IPS-11a (cell line): Measurements from ENCODE around the gene GARNL3.
A peak's percentile ranks its signal among the peaks of the same experiment; 100 is the strongest.

Experiments used
- H3K4me3 ChIP-seq: one replicate; pipeline ENCODE4 v1.5.1; 2013; ENCODE audit warnings: low read depth, low read length, control low read depth

Gene GARNL3, protein sequence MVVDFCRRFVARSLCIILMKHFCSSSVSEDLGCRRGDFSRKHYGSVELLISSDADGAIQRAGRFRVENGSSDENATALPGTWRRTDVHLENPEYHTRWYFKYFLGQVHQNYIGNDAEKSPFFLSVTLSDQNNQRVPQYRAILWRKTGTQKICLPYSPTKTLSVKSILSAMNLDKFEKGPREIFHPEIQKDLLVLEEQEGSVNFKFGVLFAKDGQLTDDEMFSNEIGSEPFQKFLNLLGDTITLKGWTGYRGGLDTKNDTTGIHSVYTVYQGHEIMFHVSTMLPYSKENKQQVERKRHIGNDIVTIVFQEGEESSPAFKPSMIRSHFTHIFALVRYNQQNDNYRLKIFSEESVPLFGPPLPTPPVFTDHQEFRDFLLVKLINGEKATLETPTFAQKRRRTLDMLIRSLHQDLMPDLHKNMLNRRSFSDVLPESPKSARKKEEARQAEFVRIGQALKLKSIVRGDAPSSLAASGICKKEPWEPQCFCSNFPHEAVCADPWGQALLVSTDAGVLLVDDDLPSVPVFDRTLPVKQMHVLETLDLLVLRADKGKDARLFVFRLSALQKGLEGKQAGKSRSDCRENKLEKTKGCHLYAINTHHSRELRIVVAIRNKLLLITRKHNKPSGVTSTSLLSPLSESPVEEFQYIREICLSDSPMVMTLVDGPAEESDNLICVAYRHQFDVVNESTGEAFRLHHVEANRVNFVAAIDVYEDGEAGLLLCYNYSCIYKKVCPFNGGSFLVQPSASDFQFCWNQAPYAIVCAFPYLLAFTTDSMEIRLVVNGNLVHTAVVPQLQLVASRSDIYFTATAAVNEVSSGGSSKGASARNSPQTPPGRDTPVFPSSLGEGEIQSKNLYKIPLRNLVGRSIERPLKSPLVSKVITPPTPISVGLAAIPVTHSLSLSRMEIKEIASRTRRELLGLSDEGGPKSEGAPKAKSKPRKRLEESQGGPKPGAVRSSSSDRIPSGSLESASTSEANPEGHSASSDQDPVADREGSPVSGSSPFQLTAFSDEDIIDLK

DNA sequence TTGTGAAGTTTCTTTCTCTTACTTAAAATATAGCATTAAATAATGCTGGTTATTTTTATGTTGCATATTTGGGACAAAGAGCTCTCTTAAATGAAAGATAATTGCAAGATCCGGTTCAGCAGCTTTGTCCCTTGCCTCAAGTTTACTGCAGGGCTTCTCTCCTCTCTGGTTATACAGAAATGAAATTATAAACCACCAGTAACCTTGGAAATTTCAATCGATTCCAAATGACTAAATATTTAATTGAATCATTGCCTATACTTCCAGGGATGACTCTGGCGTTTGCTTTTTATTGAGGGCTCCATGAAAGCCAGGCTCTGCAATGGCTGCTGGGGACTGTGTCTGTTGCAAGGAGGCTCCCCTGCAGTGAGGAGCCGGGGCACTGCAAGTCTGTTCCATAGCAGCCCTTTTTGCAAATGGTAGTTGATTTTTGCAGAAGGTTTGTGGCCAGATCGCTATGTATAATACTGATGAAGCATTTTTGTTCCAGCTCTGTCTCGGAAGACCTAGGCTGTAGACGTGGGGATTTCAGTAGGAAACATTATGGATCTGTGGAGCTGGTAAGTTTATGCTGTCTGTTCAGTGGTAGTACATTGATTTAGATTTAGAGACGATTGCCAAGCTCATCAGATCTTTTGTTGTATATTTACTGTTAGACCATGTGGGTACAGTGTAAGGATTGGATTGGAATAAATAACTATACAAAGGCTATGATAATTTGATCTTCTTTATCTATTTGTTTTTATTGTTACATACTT lies at the start of gene GARNL3:
Gene GARNL3 (plus strand): TSS at position 313 of the 758 bp plus-strand sequence. CDS start 104 bp downstream, at position 417.
- no peak within 1 kb of the TSS for H3K4me3 ChIP-seq

DNA sequence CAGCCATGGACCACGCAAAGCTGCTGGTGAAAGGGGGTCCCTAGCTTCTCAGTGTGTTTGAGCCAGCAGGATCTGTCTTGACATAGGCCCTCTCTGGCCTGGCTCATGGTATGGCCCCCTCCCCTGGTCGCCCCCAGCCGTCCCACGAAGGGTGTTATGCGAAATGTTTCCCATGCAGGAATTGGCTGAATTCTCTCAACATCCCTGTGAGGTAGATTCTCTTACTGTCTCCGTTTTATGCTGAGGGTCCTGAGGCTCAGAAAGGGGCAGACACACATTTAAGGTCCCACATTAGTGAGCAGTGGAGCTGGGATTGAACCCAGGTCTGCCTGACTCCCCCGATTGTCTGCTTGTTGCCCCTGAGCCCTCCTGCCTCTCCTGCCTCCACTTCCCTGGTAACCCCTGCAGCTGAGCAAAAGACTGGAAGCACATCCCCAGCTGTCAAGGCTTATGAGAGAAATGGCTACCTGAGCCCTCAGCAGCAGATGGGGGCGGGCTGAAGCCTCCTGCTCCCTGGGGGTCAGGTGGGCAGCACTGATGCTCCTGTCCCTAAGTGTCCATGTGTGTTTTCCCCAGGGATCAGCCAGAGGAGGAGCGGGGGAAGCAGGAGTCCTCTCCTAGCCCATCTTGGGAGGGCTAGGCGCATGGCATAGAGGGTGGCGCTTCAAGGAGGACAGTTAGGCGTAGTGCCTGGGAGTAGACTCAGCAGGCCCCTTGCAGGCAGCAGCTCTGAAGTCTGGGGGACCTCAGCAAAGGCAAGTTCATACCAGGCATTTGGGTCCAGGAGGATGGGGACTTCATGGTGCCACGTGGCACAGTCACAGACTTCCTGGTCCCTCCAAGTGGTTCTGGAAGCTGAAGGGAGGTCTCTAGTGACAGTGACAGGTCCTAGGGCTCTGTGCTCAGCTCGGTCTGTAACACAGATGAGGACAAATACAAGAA lies 49.0 kb upstream of the GARNL3 start:
- H3K4me3 ChIP-seq = no peak overlapping the region

DNA sequence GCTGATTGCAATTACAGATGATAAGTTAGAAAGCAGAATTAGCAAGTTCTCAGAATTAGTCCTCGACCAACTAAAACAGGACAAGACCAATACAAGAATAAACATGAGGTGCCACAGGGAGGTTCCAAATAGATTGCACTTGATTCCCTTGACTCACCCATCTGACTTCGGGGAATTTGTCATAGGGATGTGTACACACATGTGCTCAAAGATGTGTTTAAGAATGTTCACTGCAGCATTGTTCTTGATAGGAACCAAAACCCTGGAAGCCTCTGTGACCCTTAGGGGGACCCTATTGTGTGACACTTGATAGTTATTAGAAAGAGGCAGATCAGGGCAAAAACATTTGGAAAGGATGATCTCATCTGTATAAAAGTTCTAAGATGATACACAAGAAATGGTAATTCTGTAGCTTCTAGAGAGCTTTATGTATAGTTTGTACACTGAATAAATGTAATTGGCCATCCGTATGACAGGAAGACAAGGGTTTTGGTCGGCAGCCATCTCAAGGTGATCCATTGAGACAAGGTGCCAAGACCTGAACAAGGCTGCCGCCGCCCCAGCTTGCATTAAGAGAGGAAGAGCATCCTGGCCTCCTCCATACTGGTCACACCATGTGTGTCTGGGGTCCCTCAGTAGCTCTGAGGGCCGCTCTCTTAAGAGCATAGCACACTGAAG lies 48.2 kb upstream of the GARNL3 start:
- no peak overlapping the region for H3K4me3 ChIP-seq

DNA sequence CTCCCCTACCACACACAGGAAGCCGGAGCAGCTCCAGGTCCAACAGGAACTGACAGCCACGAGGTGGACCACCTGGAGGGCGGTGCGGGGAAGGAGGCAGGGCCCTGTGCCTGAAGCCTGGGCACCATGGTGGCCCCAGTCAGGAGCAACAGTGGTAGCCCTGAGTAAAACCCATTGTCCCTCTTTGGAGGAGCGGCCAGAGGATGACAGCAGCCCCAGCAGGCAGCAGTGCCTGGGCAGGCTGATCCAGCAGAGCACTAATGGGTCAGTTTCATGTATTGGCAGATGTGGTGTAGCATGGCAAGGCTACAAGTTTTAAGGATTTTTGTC lies 47.7 kb upstream of the GARNL3 start:
- H3K4me3 ChIP-seq = no peak overlapping the region

DNA sequence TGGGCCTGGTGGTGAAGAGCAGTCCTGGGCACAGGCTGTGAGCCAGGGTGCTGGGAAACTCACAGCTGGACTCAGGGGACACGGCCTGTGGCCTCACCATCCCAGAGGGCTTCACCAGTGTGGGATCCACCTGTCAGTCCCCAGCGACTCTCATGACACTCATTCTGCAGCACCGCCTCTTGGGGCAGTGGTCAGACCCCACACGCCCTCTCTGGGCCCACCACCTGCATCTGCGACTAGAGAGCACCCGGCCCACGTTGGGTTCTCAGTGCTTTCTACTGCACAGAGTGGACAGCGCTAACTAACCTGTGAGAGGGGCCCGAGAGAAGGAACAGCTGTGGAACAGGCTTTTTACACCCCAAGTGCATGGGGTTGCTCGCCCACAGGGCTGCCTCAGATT lies 45.8 kb upstream of the GARNL3 start:
- no peak overlapping the region for H3K4me3 ChIP-seq

DNA sequence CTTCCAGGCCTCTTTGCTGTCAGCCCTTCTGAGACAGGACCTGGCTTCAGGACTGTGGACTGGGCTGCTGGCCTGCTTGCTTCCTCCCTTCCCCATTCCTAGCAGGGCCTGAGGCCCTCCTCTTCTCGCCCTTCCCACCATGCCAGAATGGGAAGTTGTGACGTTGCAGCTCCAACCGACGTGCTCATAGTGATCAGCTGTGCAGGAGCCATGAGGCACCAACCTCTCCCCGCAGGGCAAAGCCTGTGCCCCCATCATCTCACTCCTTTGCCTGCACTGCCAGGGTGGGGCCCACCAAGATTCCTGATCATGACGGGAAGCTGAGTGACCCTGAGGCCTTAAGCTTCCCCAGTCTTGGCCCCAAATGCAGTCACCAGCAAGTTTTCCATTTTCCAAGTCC lies 45.1 kb upstream of the GARNL3 start:
- no peak overlapping the region for H3K4me3 ChIP-seq

DNA sequence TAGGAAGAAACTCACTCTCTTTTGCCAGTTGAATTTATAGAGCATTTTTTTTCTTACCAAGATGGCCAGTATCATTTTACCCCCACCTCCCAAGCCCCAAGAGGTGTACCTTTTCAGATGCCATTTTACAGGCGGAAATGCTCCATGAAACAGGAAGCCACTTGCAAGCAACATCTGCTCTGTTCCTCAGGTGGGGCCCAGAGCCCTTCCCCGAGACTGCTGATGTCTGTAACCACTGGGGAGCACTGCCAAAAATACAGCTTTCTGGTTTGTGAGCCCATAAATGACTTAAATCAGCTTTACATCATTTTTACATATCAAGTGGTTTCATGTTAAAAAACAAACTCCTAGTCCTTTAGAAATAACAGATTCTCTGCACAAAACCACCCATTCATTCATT lies 42.9 kb upstream of the GARNL3 start:
- H3K4me3 ChIP-seq = no peak overlapping the region

DNA sequence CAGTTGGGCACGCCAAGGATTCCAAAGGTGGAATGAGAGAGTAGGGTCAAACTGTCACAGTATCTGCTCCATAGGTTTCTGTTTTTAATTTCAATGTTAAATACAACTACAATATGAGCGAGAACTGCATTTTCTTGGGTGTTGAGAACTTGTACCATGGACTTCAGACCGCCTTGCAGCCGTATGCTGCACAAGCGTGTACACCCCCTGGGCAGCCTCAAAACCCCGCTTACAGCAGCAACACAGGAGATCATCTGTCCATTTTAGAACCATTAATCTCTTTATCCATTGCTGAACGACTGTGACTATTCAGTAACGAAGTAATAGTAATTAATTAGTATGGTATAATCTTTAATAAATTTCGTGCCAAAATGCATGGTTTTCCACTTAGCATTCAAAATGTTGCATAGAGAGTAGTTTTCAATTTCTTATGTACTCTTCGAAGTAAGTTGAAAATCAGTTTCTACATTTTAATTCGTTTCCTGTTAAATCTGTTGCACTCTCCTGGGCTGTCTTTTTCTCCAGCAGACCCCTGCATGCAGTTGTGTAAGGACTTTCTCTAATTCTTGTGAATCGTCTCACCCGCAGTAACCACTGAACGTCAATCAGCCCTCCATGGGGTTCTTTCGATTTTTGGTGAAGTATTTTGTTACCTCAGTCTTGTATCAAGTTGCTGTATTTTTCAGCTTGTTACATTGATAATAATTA lies 42.0 kb upstream of the GARNL3 start:
- no peak overlapping the region for H3K4me3 ChIP-seq

DNA sequence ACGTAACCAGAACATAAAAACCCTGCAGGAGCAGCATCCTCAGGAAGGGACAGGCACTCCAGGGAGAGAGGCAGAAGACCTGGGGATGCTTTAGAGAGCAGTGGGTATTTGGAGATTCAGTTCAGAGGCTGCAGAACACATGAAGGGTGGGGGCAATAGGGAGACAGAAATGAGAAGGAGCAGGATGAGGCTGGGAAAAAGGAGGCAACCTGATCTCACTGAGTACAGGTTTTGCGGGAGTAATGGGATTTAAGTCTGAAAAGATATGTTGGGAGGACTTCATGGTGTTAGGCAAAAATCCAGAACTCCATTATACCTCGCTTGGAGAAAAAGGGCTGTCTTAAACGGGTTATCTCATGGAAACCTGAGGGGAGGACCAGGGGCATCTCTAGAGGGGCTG lies 41.3 kb upstream of the GARNL3 start:
- no peak overlapping the region for H3K4me3 ChIP-seq

DNA sequence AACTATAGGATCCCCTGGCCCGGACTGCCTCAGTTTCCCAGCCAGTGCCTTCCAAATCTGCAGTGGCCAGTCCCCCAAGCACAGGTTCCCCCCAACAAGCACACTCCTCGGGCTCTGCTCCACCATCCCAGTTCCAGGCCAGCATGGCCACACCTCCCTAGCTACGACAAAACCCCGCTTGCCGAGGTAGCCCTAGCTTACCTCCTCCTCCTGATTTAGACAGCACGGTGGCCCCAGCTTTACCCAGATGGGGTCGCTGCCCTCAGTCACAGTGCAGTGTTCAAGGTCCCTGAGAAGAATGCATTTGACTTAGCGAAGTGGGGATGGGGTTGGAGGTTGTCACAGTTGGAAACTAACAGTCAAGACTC lies 40.8 kb upstream of the GARNL3 start:
- peak overlapping the region; percentile 30 for H3K4me3 ChIP-seq

DNA sequence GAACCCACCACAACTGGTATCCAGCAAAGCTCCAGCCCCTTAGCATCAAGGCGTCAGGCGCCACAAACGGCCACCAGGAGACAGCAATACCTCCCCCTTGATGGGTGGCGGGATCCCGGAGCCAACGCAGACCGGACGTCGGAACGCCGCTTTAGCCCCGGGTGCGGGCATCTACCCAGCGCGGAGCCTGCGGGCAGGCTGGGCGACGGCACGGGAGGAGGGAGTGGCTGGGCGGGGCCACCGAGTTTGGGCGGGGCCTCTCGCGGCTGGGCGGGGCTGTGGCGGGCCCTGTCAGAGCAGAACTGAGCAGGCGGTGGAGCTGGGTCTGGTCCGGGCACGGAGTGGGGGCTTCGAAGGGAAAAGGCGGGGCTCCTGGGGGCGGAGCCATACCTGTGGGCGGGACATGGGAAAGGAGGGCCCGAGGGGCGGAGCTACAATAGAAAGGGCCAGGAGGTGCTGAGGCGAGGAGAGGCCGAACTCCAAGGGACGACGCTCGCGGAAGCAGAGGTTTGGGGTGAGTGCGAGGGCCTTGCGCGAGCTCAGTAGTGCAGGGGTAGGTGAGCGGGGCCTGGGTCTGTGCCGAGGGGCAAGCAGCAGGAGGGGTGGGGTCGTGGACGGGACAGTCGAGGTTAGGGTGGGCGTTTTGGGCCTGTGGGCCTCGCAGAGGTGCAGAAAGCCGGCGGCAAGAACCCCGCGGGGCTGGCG lies 40.2 kb upstream of the GARNL3 start:
- H3K4me3 ChIP-seq = peak overlapping the region; percentile 53

DNA sequence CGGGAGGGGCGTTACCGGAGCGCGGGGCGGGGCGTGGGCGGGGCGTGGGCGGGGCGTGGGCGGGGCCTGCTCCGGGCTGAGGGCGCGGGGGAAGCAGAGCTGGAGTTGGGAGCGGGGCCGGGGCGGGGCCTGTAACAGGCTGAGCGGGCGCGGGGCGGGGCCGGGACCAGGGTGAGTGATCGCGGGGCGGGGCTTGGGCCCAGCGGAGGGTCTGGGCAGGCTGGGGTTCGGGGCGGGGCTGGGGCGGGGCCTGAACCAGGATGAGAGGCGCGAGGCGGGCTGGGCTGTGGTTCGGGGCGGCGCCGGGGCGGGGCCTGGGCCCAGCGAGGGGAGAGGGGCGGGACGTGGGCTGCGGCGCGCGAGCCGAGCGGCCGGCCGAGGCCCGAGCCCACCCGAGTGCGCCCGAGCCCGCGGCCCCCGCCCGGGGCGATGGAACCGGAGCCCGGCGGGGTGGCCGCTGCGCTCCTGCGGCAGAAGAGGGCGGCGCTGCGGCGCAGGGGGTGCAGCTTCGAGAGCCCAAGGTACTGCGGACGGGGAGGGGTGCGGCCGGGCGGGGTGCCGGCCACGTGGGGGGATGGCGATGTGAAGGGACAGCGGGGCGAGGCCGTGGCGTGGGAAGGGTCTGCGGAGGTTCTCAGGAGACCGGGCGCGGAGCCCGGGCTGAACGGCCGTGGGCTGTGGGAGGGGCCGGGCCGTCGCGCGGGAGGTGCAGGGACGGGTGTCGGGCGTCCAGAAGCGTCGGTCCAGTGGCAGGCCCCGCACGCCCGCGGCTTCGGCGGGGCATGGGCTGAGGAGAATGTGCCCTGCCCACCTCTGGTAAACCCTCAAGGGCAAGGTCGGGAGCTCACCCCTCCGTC lies 39.5 kb upstream of the GARNL3 start:
- peak overlapping the region; percentile 51 for H3K4me3 ChIP-seq

DNA sequence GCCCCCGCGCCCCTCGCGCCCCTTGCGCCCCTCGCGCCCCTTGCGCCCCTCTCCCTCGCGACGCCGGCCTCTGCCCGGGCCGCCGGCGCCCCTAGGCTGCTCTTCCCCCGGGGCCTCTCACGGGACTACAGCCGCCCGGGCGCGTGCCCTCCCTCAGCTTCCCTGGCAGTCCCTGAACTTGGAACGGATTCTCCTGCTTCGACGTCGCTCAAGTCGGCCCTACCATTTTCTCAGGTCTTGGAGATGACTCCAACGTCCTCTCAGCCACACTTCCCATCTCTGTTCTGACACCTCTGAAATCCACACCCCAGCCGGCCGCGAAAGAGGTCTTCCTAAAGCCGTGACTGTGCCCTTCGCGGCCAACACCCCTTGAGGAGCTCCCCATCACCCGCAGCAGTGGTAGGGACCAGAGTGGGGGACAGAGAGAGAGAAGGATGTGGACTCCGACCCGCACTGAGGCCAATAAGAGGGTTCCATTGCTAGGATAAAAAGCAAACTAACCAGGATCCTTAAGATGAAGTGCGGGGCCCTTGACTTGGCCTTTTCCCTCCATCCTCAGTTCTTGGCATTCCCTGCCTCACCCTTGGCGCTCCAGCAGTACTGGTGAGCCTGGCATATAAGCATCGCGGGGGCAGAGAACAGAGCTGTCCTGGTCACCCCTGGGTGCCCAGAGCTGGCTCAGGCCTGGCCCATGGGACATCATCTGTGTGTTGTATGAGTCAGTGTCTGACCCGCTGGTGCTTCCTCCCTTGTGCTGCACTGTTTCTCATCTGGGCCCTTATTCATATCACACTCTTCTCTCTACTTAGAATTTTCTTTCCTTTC lies 38.6 kb upstream of the GARNL3 start:
- no peak overlapping the region for H3K4me3 ChIP-seq

DNA sequence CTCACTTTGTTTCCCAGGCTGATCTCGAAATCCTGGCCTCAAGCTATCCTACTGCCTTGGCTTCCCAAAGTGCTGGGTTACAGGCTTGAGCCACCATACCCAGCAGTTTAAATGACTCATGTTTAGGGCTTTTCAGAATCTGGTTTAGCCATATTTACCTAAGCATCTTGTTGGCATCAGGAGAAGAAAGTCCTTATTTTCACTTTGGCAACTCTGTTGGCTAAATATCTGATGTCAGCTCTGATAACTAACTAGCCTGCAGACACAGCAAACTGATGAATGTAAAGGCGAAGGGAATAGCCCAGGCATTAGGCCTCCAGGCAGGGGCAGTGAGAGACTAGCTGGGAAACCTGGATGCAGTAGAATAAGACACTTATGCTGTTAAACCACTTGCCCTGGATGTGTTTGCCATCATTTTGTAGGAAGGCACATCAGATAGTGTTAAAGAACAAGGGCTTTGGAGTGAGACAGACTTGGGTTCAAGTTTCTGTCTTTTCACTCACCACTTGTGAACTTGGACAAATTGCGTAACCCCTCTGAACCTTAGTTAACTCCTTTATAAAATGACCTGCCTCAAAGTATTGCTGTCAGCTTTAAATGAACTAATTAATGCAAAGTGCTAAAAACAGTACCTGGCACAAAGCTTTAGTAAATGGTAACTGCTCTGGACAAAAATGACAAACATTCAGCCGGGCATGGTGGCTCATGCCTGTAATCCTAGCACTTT lies 34.7 kb upstream of the GARNL3 start:
- no peak overlapping the region for H3K4me3 ChIP-seq

DNA sequence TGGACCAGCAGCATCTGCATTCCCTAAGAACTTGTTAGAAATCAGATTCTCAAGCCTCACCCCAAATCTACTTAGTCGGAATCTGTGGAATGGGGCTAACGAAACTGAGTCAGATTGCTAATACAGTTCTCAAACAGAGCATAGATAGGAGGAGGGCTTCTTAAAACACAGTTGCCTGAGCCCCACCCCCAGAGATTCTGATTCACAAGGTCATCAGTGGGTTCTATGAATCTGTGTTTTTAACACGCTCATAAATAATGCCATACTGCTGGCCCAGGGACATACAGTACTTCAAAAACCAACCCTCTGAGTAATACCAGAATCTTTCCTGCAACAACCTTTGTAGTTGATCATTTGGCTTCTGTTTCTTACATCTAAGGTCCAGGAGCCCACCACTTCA lies 32.9 kb upstream of the GARNL3 start:
- H3K4me3 ChIP-seq = no peak overlapping the region
